K562 (cell line): Measurements from ENCODE around the gene DGCR6L. TPM values are rescaled to one million over a fixed set of nuclear protein-coding genes. Genes with fewer than 3 reads are reported as not detected.

Source experiments
- ATAC-seq: fragments of 200-7000 bp; cut with Tn5 transposase; 3 replicates; pipeline ENCODE4 v1.9.1; 2020; ENCODE audit warnings: moderate library complexity
- BruUV-seq: library from RNA; stranded (reverse); fragments of 400-500 nt; replicated peaks from 2 replicates; lab custom pipeline; 2021; lab: Mats Ljungman, UMichigan
- CTCF ChIA-PET: fragments of 300-600 bp; formaldehyde crosslinking; extraction: SDS; loops from one replicate; lab custom pipeline; 2021; ENCODE audit warnings: low intra/inter-chr PET ratio; lab: Yijun Ruan, JAX
- POLR2A ChIA-PET: fragments of 300-600, 350-650 bp; sonication (Branson Sonifier 250); formaldehyde crosslinking; extraction: SDS; loops from one replicate; lab custom pipeline; 2021; ENCODE audit warnings: antibody characterized with exemption, inconsistent platforms; lab: Yijun Ruan, JAX
- DNase-seq, 4 experiments: peaks; one replicate each; pipeline versions ENCODE4 v3.0.0 to v3.0.0-alpha.2; 2011 to 2018; ENCODE audit warnings: low spot score in 3 of 4, mixed read lengths in 3 of 4; ENCODE audit errors: extremely low read depth in 1 of 4
- FAIRE-seq: peaks from 2 replicates; lab custom pipeline; 2011; peaks lifted over from hg19 to GRCh38; lab: Jason Lieb, UNC
- H2AFZ ChIP-seq: 2 replicates; pipeline ENCODE4 v1.6.0; 2011; ENCODE audit warnings: low read depth, low read length, control low read depth, inconsistent platforms
- H3K27ac ChIP-seq: fragments of 200-600 bp; 3 replicates; pipeline ENCODE4 v1.8.0; 2011; ENCODE audit warnings: low read depth, mild to moderate bottlenecking, control low read depth, inconsistent platforms, low read length, moderate library complexity, mixed read lengths; ENCODE audit errors: extremely low read depth
- H3K27me3 ChIP-seq, 2 experiments: fragments of 300-600 bp in 1 of 2; 2 replicates in 1 of 2; 3 replicates in 1 of 2; pipeline versions ENCODE4 v1.6.0 to v1.8.0; 2011; ENCODE audit warnings: inconsistent platforms in 2 of 2, low read length in 2 of 2, mild to moderate bottlenecking in 1 of 2, mixed read lengths in 1 of 2, moderate library complexity in 1 of 2; ENCODE audit not compliant: control insufficient read depth in 2 of 2, insufficient read depth in 2 of 2
- H3K36me3 ChIP-seq: fragments of 300-600 bp; 3 replicates; pipeline ENCODE4 v1.8.0; 2011; ENCODE audit warnings: mild to moderate bottlenecking, low read length, inconsistent platforms; ENCODE audit not compliant: control insufficient read depth, insufficient read depth
- H3K4me1 ChIP-seq, 2 experiments: fragments of 200-600 bp in 1 of 2; replicated peaks in 1 of 2; 2 replicates in 1 of 2; 3 replicates in 1 of 2; pipeline versions ENCODE4 v1.5.1 to v1.8.0; 2011; ENCODE audit warnings: inconsistent platforms in 2 of 2, low read length in 2 of 2, mild to moderate bottlenecking in 1 of 2, mixed read lengths in 1 of 2, moderate library complexity in 1 of 2; ENCODE audit not compliant: control insufficient read depth in 2 of 2, insufficient read depth in 2 of 2
- H3K4me2 ChIP-seq: 2 replicates; pipeline ENCODE4 v1.6.1; 2011; ENCODE audit warnings: low read length, control low read depth, inconsistent platforms, mixed read lengths; ENCODE audit not compliant: insufficient read depth
- H3K4me3 ChIP-seq: fragments of 200-600 bp; sonication (generic), shearing (Covaris generic); 2 replicates; pipeline ENCODE4 v1.5.1; 2016; ENCODE audit warnings: control low read depth, inconsistent platforms
- H3K79me2 ChIP-seq: fragments of 200-600 bp; 3 replicates; pipeline ENCODE4 v1.8.0; 2011; ENCODE audit warnings: low read length, inconsistent platforms; ENCODE audit not compliant: control insufficient read depth, insufficient read depth
- H3K9ac ChIP-seq, 2 experiments: 2 replicates each; pipeline versions ENCODE4 v1.6.0 to v1.6.1; 2011; ENCODE audit warnings: low read depth in 2 of 2, low read length in 2 of 2, control low read depth in 1 of 2, inconsistent platforms in 1 of 2, mild to moderate bottlenecking in 1 of 2, mixed read lengths in 1 of 2; ENCODE audit not compliant: insufficient read depth in 1 of 2
- H3K9me1 ChIP-seq: one replicate; pipeline ENCODE4 v1.6.0; 2011; ENCODE audit warnings: inconsistent platforms, mild to moderate bottlenecking, low read length, moderate library complexity; ENCODE audit not compliant: control insufficient read depth, insufficient read depth
- H3K9me3 ChIP-seq: replicated peaks from 2 replicates; pipeline ENCODE4 v1.5.1; 2011; ENCODE audit warnings: low read depth, low read length, inconsistent platforms; ENCODE audit not compliant: control insufficient read depth, insufficient read depth
- H4K20me1 ChIP-seq: replicated peaks from 2 replicates; pipeline ENCODE4 v1.6.1; 2011; ENCODE audit warnings: low read length, inconsistent platforms, mixed read lengths; ENCODE audit not compliant: control insufficient read depth, insufficient read depth
- CREB1 ChIP-seq, 2 experiments: sonication (generic) in 1 of 2; formaldehyde crosslinking in 1 of 2; IDR thresholded peaks; 2 replicates each; pipeline versions ENCODE4 v1.6.1 to v1.8.0; 2012 to 2022; ENCODE audit warnings: inconsistent platforms in 1 of 2, mild to moderate bottlenecking in 1 of 2, missing genetic modification reagents in 1 of 2, moderate library complexity in 1 of 2
- DNMT1 ChIP-seq: fragments of 450-650 bp; IDR thresholded peaks from 2 replicates; pipeline ENCODE4 v1.6.1; 2016; ENCODE audit warnings: antibody characterized with exemption, mild to moderate bottlenecking
- GABPB2 ChIP-seq: fragments of 250-450 bp; sonication (Bioruptor Pico); conservative IDR thresholded peaks from 2 replicates; pipeline ENCODE4 v1.5.1; 2021; ENCODE audit warnings: mild to moderate bottlenecking
- IRF2 ChIP-seq: sonication (generic); formaldehyde crosslinking; IDR thresholded peaks from 2 replicates; pipeline ENCODE4 v1.8.1; 2022; ENCODE audit warnings: mild to moderate bottlenecking, missing genetic modification reagents
- KLF13 ChIP-seq: fragments of 450-650 bp; IDR thresholded peaks from 2 replicates; pipeline ENCODE4 v1.6.1; 2016; ENCODE audit warnings: missing genetic modification characterization, low read depth, mild to moderate bottlenecking, missing compliant biosample characterization, moderate library complexity, borderline replicate concordance
- NR3C1 ChIP-seq: sonication (generic); formaldehyde crosslinking; IDR thresholded peaks from 2 replicates; pipeline ENCODE4 v1.8.1; 2022; ENCODE audit warnings: missing genetic modification reagents
- RERE ChIP-seq: sonication (generic); formaldehyde crosslinking; IDR thresholded peaks from 2 replicates; pipeline ENCODE4 v1.8.0; 2023; ENCODE audit warnings: missing genetic modification reagents, mild to moderate bottlenecking, borderline replicate concordance
- SMC3 ChIP-seq: conservative IDR thresholded peaks from 2 replicates; pipeline ENCODE4 v1.6.1; 2011; ENCODE audit warnings: low read depth, low read length, improper control_type of control experiment; ENCODE audit not compliant: insufficient read depth
- THAP12 ChIP-seq: fragments of 250-450 bp; sonication (Bioruptor Pico); IDR thresholded peaks from 2 replicates; pipeline ENCODE4 v1.9.0; 2021; ENCODE audit warnings: mild to moderate bottlenecking, inconsistent platforms
- ZBTB7A ChIP-seq: IDR thresholded peaks from 2 replicates; pipeline ENCODE4 v1.6.1; 2011; ENCODE audit warnings: low read depth, mild to moderate bottlenecking, low read length, moderate library complexity, borderline replicate concordance; ENCODE audit not compliant: control insufficient read depth
- WGBS: fragments of 100-300 bp; shearing (Covaris generic); methylation state at CpG from one replicate; pipeline ENCODE4 v1.1.6; 2016; ENCODE audit warnings: low coverage, mixed read lengths; ENCODE audit not compliant: insufficient coverage; ENCODE audit errors: missing lambda C conversion rate; 5-methylcytosine and 5-hydroxymethylcytosine counted together
- in situ Hi-C: fragments of 300-500 bp; cut with MboI; formaldehyde crosslinking; loops from 4 replicates; pipeline ENCODE4 v1.15.0; 2018; ENCODE audit warnings: inconsistent platforms, mixed read lengths
- intact Hi-C: fragments of 100-400 bp; cut with micrococcal nuclease; formaldehyde crosslinking; loops from 2 replicates; pipeline ENCODE4 v1.14.2; 2022
- polyA plus RNA-seq, 8 experiments: library from polyadenylated mRNA; depleted of rRNA in 4 of 8; stranded (reverse) in 5 of 8; unstranded in 3 of 8; fragments of >200 nt; fragmentation: Nextera tagmentation in 2 of 8; fragmentation: Illumina TruSeq in 1 of 8; extraction: Ambion mirVana in 2 of 8; extraction: Trizol in 1 of 8; gene quantifications; 2 replicates each; pipeline versions ENCODE4 v1.2.1 to v1.2.3, GENCODE V29; 2011 to 2014; ENCODE audit warnings: inconsistent platforms in 1 of 8, missing spikeins in 1 of 8
- total RNA-seq, 7 experiments: library from RNA; depleted of rRNA in 6 of 7; stranded (reverse); fragments of >200 nt in 6 of 7; fragmentation: Illumina TruSeq in 2 of 7; extraction: Trizol in 2 of 7; gene quantifications; 2 replicates each; pipeline versions ENCODE4 v1.2.1 to v1.2.3, GENCODE V29; 2011 to 2021; ENCODE audit warnings: low replicate concordance in 1 of 7

Gene DGCR6L
- total and polyA plus RNA-seq, 9 of the 15 experiments (the other 6 are each of a cell fraction or from before 2014, with no cell fraction given): 3.6 to 151 (median 51.0) TPM

- Histone ChIP-seq H3K9ac (peak overlapping the region in 1 of 2 experiments; percentile 75; a peak in 2 of 4 replicates), H3K9me3 (no peaks in the 10 kb centered on the region), H3K79me2 (peaks cover 27% of the 10 kb centered on the region), H3K9me1 (no peaks in the 10 kb centered on the region), H3K36me3 (peaks cover 3% of the 10 kb centered on the region; the same call in 1 of the 3 replicates), H3K4me1 (peaks cover 29 to 58% of the 10 kb centered on the region in 2 experiments), H4K20me1 (peaks cover 21% of the 10 kb centered on the region), H3K27me3 (no peaks in the 10 kb centered on the region; a peak in 1 of 5 replicates), H3K27ac (no peak overlapping the region), H3K4me3 (no peak overlapping the region), H2AFZ (no peak overlapping the region), H3K4me2 (no peak overlapping the region)
- WGBS: 78% methylated on average over 12 of the region's 12 CpGs
- ChIA-PET CTCF (interaction anchor here (0.7 kb wide), 1 partner anchor 346 kb away, joined by 3 read pairs; no protein-coding TSS in a partner anchor), POLR2A (interaction anchor here (0.6 to 0.9 kb wide), 6 partner anchors 23 to 1767 kb away, joined by 3 to 4 read pairs (median 3); no protein-coding TSS in a partner anchor)
- BruUV-seq: no TSS peak
- DNase-seq: peak in 2 of 4 experiments; percentile 9 to 48
- intact Hi-C loops: no loop called here
- in situ Hi-C loops: loop anchor here (25.0 kb wide), 1 partner anchor 1904 kb away; no protein-coding TSS in a partner anchor
- no peak for ATAC-seq
- FAIRE-seq: no peak
- TF ChIP-seq CREB1 (IDR thresholded peaks at IDR 0.05) (no peak), CREB1 (CRISPR knock-in tag; IDR thresholded peaks at IDR 0.05) (peak; percentile 37; the same call in 1 of the 2 replicates), DNMT1 (no peak), THAP12 (CRISPR knock-in tag) (peak; percentile 17; the same call in 1 of the 2 replicates), NR3C1 (CRISPR knock-in tag) (peak; percentile 24; the same call in 1 of the 2 replicates), RERE (CRISPR knock-in tag) (0 out of 2 replicates have a peak, but pooled peaks have one; percentile 63), SMC3 (0 out of 2 replicates have a peak, but pooled peaks have one; percentile 3), GABPB2 (no peak), ZBTB7A (0 out of 2 replicates have a peak, but pooled peaks have one; percentile 17), KLF13 (peak; percentile 23; the same call in 1 of the 2 replicates), IRF2 (CRISPR knock-in tag) (peak; percentile 74)
Measured at GRCh38 chr22:20316217-20316843, 3.5 kb downstream of the DGCR6L start.
